ENCODE measurements around the gene ESYT2. TPM values are rescaled to one million over a fixed set of nuclear protein-coding genes. Genes with fewer than 3 reads are reported as not detected.

ESYT2 gene
- total RNA-seq, 1 donor from 2014 or later: 102 TPM

DNA sequence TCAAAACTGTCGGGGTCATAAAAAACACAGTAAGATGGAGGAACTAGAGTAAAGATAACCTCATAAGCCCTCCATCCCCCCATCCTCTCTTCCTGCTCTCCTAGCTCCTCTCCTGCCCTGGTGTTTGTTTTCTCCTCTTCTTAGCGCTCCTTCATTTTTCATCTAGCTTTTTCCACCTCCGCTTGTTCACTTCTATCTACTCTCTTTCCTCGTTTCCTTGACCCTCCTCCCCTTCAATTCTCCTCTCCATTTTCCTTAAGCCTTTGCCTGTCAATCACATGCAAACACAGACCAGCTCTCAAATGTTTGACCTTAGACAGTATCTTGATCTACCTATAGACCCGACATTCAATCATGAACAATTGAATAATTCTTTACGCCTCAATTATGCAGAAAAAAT lies 134.7 kb downstream of the ESYT2 start:
- no peaks in the 10 kb centered on the region for H3K27me3 ChIP-seq
- TF ChIP-seq, protein P1, sequence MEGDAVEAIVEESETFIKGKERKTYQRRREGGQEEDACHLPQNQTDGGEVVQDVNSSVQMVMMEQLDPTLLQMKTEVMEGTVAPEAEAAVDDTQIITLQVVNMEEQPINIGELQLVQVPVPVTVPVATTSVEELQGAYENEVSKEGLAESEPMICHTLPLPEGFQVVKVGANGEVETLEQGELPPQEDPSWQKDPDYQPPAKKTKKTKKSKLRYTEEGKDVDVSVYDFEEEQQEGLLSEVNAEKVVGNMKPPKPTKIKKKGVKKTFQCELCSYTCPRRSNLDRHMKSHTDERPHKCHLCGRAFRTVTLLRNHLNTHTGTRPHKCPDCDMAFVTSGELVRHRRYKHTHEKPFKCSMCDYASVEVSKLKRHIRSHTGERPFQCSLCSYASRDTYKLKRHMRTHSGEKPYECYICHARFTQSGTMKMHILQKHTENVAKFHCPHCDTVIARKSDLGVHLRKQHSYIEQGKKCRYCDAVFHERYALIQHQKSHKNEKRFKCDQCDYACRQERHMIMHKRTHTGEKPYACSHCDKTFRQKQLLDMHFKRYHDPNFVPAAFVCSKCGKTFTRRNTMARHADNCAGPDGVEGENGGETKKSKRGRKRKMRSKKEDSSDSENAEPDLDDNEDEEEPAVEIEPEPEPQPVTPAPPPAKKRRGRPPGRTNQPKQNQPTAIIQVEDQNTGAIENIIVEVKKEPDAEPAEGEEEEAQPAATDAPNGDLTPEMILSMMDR (IDR thresholded peaks at IDR 0.05): no peak
- peaks cover 0 to under 1% of the 10 kb centered on the region in 2 donors for H3K36me3 ChIP-seq
- no peaks in the 10 kb centered on the region for H3K4me1 ChIP-seq
- H3K9me3 ChIP-seq: no peaks in the 10 kb centered on the region
- no peak overlapping the region for H3K27ac ChIP-seq
- intact Hi-C loops (cut with DNase I): loop anchor here (5.0 kb wide), 1 partner anchor 283 kb away; no protein-coding TSS in a partner anchor
- no peak overlapping the region for H3K4me3 ChIP-seq
- no peak for DNase-seq (ENCODE audit: low spot score in 2 of 2)

DNA sequence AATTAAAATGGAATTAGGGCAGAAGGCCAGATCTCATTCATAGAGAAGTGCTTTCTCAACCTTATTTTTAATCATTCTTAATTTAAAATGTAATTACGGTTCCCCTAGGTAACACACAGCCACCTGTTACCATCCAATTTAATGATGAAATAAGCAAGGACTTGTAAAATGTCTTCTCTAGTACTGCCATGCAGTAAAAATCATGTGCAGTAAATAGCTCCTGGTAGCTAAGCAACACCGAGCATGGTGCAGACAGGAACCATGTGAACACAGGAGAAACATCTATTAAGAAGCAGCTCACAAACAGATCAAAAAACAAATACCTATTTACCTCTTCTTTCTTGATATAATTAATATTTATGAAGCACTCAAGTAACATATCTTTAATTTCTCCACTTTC lies 139.8 kb downstream of the ESYT2 start:
- Histone ChIP-seq H3K4me3 (no peak overlapping the region), H3K27me3 (no peaks in the 10 kb centered on the region), H3K27ac (no peak overlapping the region), H3K9me3 (no peaks in the 10 kb centered on the region), H3K4me1 (no peaks in the 10 kb centered on the region), H3K36me3 (peaks cover 6 to 20% of the 10 kb centered on the region in 2 donors)
- intact Hi-C loops (cut with DNase I): no loop called here
- DNase-seq (ENCODE audit: low spot score in 2 of 2): no peak
- TF ChIP-seq, protein P1 (IDR thresholded peaks at IDR 0.05): no peak

DNA sequence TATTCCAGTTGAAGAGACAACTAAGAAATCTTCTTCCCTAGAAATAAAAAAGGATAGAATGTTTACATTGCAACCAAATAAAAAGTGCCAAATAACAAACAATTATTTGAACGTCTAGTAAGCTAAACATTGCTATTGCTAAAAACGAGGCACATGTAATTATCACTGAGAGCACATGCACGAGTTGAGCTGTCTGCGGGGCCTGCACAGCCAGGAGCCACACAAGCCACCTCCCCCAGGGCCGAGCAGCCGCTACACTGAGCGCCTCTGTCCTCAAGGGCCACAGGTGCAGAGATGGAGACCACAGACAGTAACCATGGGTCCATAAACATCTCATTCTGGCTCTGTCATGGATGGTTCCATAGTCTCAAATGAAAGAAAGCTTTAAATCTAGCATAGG lies 141.9 kb downstream of the ESYT2 start:
- TF ChIP-seq, protein P1 (IDR thresholded peaks at IDR 0.05): no peak
- intact Hi-C loops (cut with DNase I): no loop called here
- H3K4me1 ChIP-seq: no peaks in the 10 kb centered on the region
- no peaks in the 10 kb centered on the region for H3K27me3 ChIP-seq
- DNase-seq (ENCODE audit: low spot score in 2 of 2): no peak
- peaks cover 6 to 20% of the 10 kb centered on the region in 2 donors for H3K36me3 ChIP-seq
- H3K9me3 ChIP-seq: no peaks in the 10 kb centered on the region
- H3K4me3 ChIP-seq: no peak overlapping the region
- no peak overlapping the region for H3K27ac ChIP-seq

DNA sequence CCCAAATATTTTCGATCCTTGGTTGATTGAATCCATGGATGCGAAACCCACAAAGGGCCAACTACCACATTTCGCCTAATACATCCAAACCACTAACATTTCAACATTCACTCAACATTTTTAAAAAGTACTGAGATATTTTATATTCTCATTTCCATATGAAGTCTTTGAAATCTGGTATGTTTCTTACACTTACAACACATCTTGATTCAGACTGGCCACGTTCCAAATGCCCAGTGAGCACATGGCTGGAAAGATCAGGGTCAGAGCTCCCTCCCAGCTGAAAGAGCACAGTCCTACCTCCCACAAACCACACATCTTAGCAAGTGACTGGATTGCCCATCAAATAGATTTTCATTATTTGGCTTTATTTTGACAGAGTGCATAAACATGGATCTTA lies 143.6 kb downstream of the ESYT2 start:
- Histone ChIP-seq H3K4me3 (no peak overlapping the region), H3K9me3 (no peaks in the 10 kb centered on the region), H3K4me1 (no peaks in the 10 kb centered on the region), H3K27me3 (no peaks in the 10 kb centered on the region), H3K27ac (no peak overlapping the region), H3K36me3 (peaks cover 6 to 20% of the 10 kb centered on the region in 2 donors)
- intact Hi-C loops (cut with DNase I): no loop called here
- DNase-seq (ENCODE audit: low spot score in 2 of 2): no peak
- TF ChIP-seq, protein P1 (IDR thresholded peaks at IDR 0.05): no peak

DNA sequence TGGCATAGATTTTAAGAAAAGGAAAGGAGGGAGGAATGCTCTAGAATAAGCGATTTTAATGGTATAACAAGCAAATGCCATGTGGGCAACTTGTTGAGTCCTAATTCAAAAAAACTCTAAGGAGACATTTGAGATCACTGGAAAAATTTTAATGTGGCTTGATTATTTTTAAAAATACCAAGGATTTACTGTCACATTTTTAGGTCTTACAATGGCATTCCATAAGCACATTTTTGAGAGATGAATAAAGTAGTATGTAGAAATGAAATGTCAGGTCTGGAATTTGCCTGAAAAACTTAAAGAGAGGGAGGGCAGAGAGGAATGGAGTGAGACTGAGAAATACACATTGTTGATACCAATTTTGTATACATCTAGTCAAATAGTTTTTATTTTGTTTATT lies 145.0 kb downstream of the ESYT2 start:
- TF ChIP-seq, protein P1 (IDR thresholded peaks at IDR 0.05): no peak
- H3K36me3 ChIP-seq: peaks cover 6 to 18% of the 10 kb centered on the region in 2 donors
- H3K27me3 ChIP-seq: no peaks in the 10 kb centered on the region
- DNase-seq (ENCODE audit: low spot score in 2 of 2): no peak
- no peak overlapping the region for H3K27ac ChIP-seq
- H3K4me1 ChIP-seq: no peaks in the 10 kb centered on the region
- H3K4me3 ChIP-seq: no peak overlapping the region
- no peaks in the 10 kb centered on the region for H3K9me3 ChIP-seq
- intact Hi-C loops (cut with DNase I): no loop called here

- Histone ChIP-seq H3K4me3 (no peak overlapping the region), H3K27ac (no peak overlapping the region), H3K9me3 (no peaks in the 10 kb centered on the region), H3K36me3 (peaks cover 2 to 18% of the 10 kb centered on the region in 2 donors), H3K4me1 (no peaks in the 10 kb centered on the region), H3K27me3 (no peaks in the 10 kb centered on the region)
- no peak for DNase-seq (ENCODE audit: low spot score in 2 of 2)
- TF ChIP-seq, protein P1 (IDR thresholded peaks at IDR 0.05): no peak
- intact Hi-C loops (cut with DNase I): no loop called here
These were observed 145.8 kb downstream of the ESYT2 start for GRCh38 chr7:158683541-158683940.

Measured in ascending aorta (tissue), 2 donors.